ENCODE measurements around the gene LHCGR.
A peak's percentile ranks its signal among the peaks of the same experiment; 100 is the strongest.

Gene LHCGR

DNA sequence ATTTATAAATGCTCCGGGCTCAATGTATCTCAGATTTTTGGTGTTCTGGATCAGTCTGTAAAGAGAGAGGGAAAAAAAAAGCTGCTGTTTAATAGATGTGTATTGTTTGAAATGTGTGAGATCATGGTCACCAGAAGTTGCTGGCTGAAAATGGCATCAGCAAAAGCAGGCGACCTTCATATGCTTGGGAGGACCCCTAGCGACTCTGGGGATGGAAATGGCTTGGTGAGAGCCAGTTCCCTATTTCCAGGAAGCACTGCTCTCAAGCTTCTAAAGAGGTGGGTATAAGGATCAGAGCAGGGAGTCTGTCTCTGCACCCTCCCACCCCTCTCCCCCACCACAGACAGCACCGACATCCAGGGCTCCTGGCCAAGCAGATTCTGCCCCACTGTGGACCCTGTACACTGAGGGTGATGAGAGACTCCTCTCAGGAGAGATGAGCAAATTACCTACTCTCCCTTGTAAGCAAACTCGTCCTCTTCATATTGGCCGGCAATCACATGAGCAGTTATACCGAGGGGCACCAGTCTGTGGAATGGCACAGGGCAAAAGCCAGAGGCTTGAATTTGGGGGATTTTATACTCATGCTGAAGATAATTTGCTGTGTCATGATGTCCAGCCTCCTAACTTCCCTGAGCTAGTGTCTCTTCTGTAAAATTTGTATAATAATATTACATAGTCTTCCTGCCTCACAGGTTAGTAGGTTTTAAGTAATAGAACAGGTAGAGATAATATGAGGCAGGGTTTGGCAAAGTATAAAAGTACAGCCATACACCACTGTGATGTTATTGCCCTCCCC, 29.6 kb downstream of the LHCGR start:
- Mint-ChIP-seq H3K9me3 (no peaks in the 10 kb centered on the region), H3K4me3 (no peak overlapping the region), H3K36me3 (no peaks in the 10 kb centered on the region), H3K27ac (no peak overlapping the region), H3K4me1 (no peaks in the 10 kb centered on the region)
- DNase-seq (ENCODE audit: low spot score in 2 of 2) (no peak), ATAC-seq (no peak)

DNA sequence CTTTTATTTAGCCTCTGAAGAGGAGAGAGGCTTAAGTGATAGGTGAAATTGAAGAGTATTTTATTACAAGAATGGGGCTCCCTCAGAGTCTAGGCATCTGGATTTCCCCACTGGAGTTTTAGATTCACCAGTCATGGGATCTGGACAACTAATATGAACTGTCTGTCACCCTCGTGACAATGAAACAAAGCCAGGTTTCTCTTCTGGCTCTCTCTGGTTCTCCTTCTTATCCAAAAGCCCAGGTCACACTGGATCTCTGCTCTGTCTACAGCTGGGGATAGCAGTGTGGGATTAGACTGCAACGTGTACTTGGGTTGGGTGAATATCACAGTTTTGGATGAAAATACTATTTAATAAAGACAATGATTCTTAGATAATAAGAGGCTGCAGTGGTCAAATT, 31.2 kb downstream of the LHCGR start:
- ATAC-seq (no peak), DNase-seq (ENCODE audit: low spot score in 2 of 2) (no peak)
- Mint-ChIP-seq H3K4me3 (no peak overlapping the region), H3K36me3 (no peaks in the 10 kb centered on the region), H3K4me1 (no peaks in the 10 kb centered on the region), H3K9me3 (peaks cover 2% of the 10 kb centered on the region), H3K27ac (no peak overlapping the region)

DNA sequence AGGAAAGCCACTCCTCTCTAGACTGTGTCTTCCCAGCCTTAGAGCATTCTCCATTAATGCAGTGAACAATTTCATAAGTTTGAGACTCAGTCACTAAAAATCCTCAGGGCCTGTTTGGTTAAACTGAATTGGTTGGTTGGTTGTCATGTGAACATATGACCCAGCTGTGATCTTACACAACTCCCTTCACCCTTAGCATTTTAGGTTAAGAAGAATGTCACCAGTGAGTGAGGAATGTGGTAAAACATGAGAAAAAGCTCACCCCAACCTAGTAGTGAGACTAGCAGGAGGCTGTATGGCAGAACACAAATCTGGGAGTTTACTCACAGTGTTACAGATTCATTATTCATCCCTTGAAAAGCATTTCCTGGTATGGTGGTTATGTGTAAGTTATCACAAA, 32.4 kb downstream of the LHCGR start:
- H3K36me3 Mint-ChIP-seq = no peaks in the 10 kb centered on the region
- no peak overlapping the region for H3K4me3 Mint-ChIP-seq
- DNase-seq (ENCODE audit: low spot score in 2 of 2) = no peak
- H3K9me3 Mint-ChIP-seq = peaks cover 2% of the 10 kb centered on the region
- peak; percentile 42 for ATAC-seq
- H3K27ac Mint-ChIP-seq = no peak overlapping the region
- no peaks in the 10 kb centered on the region for H3K4me1 Mint-ChIP-seq

DNA sequence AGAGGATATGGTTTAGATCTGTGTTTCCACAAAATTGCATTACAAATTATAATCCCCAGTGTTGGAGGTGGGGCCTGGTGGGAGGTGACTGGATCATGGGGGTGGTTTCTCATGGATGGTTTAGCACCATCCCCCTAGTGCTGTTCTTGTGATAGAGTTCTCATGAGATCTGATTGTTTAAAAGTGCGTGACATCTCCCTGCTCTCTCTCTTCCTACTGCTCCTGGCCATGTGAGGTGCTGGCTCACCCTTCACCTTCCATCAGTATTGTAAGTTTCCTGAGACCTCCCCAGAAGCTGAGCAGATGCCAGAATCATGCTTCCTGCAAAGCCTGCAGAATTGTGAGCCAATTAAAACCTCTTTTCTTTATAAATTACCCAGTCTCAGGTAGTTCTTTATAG, 33.1 kb downstream of the LHCGR start:
- H3K36me3 Mint-ChIP-seq = no peaks in the 10 kb centered on the region
- no peak overlapping the region for H3K4me3 Mint-ChIP-seq
- ATAC-seq = no peak
- no peak for DNase-seq (ENCODE audit: low spot score in 2 of 2)
- no peak overlapping the region for H3K27ac Mint-ChIP-seq
- H3K9me3 Mint-ChIP-seq = peaks cover 2% of the 10 kb centered on the region
- H3K4me1 Mint-ChIP-seq = no peaks in the 10 kb centered on the region

DNA sequence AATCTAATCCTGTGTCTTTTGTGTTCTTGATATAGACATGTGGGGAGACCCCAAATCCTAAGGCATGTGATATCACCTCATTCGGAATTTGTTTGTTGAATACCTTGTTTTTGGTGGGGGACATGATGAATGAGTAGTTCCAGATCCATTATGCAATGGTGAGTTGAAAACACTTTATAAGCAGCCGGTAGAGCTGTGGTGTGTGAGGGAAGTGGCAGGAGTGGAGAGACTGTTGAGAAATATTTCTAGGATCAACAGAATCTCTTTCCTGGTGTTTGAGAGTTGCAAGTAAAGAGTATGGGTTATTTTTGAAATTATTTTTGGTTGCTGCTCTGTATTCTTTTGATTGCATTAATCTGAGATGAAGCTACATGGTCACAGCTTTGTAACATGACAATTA, 34.4 kb downstream of the LHCGR start:
- DNase-seq (ENCODE audit: low spot score in 2 of 2) (no peak), ATAC-seq (no peak)
- H3K4me3 Mint-ChIP-seq = no peak overlapping the region
- H3K36me3 Mint-ChIP-seq = no peaks in the 10 kb centered on the region
- no peaks in the 10 kb centered on the region for H3K4me1 Mint-ChIP-seq
- H3K9me3 Mint-ChIP-seq = peaks cover 2% of the 10 kb centered on the region
- no peak overlapping the region for H3K27ac Mint-ChIP-seq

DNA sequence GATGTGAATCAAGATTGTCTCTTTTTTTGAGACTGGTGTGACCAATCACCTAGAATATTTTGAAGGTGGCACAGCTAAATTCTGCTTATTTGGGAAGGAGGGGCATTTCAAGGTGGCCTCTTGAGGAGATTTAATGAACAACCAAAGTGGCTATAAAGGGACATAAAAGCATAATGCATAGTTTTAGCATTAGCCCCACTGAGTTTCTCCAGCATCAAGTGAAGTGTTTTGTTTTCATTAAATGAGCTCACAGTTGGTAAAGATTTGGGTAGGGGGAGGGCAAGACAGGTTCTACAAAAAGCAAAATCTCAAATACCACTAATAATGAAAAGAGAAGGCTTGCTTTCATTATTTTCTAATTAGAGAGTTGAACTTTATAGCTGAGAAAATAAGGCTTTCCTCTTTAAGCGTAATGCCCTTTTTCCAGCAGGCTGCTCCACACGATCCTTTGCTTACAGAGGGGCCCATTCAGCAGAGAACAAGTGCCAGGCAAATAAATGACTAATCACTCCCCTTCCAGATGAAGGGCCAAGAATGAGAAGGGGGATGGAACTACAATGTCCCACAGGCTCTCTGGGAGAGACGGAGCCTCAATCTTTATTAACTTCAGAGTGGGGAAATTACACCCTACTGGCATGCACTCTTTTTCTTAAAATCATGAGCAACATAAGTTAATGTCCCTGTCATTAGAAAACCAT, 35.9 kb downstream of the LHCGR start:
- Mint-ChIP-seq H3K4me1 (no peaks in the 10 kb centered on the region), H3K36me3 (no peaks in the 10 kb centered on the region), H3K9me3 (peaks cover 2% of the 10 kb centered on the region), H3K27ac (no peak overlapping the region), H3K4me3 (no peak overlapping the region)
- ATAC-seq = no peak
- DNase-seq (ENCODE audit: low spot score in 2 of 2) = no peak

DNA sequence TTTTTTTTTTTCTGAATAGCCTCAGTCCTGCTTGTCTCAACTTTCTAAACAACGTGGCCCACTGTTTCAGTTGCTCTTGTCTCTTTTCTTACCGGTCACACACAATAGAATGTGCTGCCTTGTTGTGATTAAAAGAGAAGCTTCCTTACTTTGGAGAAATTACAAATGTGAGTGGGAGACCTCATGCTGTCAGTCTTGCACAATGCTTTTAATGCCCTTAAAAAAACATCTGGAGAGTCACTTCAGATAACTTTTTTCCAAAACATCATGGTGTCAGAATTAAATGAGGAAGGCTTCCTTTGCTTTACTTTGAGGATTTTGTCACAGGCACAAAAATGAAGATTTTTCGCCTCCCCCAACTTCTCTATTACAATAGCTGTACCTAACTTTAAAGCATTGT, 37.7 kb downstream of the LHCGR start:
- no peak for ATAC-seq
- DNase-seq (ENCODE audit: low spot score in 2 of 2) = no peak

DNA sequence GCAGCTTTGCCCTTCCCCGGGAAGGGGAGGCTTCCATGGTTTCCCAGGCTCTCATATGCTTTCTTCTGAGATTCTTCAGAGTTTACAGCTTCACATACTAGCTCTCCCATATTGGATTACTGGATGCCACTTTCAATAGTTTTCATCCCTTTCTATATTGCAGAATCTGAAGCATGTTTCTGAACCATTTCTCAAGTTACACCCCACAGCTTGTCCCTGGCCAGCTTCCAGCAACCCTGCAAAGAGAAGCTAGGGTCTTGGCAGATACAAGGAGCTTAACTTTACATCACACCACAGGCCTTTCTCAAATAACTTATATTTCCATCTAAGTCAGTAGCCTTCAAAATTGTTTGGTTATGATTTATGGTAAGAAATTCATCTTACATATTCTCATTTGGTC, 39.6 kb downstream of the LHCGR start:
- H3K36me3 Mint-ChIP-seq = no peaks in the 10 kb centered on the region
- H3K4me3 Mint-ChIP-seq = no peak overlapping the region
- DNase-seq (ENCODE audit: low spot score in 2 of 2) (no peak), ATAC-seq (no peak)
- H3K9me3 Mint-ChIP-seq = peaks cover 2% of the 10 kb centered on the region
- no peak overlapping the region for H3K27ac Mint-ChIP-seq
- H3K4me1 Mint-ChIP-seq = no peaks in the 10 kb centered on the region

More for the DNA sequence above, 37.7 kb downstream of the LHCGR start:
- Mint-ChIP-seq H3K4me1 (no peaks in the 10 kb centered on the region), H3K4me3 (no peak overlapping the region), H3K36me3 (no peaks in the 10 kb centered on the region), H3K9me3 (peaks cover 2% of the 10 kb centered on the region), H3K27ac (no peak overlapping the region)

DNA sequence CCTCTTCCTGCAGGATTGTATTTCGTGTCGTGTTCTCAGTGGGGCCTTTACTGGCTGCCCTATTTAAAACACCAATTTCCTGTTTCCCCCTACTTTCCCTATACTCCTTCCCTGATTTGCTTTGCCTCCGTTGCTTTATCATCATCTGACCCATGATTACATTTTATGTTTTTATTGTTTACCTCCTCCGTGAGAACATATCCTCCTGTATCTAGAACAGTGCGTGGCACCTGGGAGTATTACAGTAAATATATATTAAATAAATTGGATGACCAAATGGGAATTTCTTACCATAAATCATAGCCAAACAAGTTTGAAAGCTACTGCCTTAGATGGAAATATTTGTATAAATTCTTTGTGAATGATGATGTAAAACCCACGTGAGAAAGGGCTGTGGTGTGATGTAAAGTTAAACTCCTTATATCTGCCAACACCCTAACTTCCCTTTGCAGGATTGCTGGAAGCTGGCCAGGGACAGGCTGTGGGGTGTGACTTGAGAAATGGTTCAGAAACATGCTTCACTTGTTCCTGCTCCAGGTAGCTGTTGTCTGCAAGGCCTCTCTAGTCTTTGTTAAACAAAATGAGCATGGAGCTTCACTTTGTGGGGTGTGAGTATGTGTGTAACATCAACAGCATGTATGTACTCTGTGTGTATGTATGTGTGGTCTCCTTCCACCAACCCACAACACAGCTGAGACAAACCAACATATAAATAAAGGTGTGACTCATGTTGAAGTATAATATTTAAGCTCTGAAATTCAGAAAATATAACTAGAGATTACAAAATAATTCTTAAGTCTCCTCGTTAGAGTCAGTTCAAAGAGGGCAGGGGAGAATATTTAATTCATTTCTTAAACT, 40.3 kb downstream of the LHCGR start:
- no peaks in the 10 kb centered on the region for H3K4me1 Mint-ChIP-seq
- DNase-seq (ENCODE audit: low spot score in 2 of 2) (no peak), ATAC-seq (no peak)
- no peaks in the 10 kb centered on the region for H3K36me3 Mint-ChIP-seq
- H3K4me3 Mint-ChIP-seq = no peak overlapping the region
- H3K27ac Mint-ChIP-seq = no peak overlapping the region
- no peaks in the 10 kb centered on the region for H3K9me3 Mint-ChIP-seq

DNA sequence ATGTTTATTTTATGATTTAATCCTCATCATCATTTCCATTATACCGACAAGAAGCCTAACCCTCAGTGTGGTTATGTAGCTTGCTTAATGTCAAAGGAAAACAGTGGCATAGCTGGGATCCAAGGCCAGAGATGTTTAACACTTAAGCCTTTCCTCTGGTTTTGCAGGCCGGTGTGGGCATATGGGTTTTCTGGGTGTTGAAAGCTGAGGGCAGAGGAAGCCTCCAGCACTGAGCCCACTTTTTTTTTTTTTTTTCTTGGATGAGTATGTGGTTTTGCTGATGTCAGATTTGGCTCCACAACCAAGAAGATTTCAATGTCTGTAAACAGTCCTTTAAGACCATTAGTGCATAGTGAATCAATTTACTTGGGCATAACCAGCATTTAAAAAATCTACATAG, 41.3 kb downstream of the LHCGR start:
- Mint-ChIP-seq H3K36me3 (no peaks in the 10 kb centered on the region), H3K9me3 (no peaks in the 10 kb centered on the region)
- DNase-seq (ENCODE audit: low spot score in 2 of 2) = no peak

DNA sequence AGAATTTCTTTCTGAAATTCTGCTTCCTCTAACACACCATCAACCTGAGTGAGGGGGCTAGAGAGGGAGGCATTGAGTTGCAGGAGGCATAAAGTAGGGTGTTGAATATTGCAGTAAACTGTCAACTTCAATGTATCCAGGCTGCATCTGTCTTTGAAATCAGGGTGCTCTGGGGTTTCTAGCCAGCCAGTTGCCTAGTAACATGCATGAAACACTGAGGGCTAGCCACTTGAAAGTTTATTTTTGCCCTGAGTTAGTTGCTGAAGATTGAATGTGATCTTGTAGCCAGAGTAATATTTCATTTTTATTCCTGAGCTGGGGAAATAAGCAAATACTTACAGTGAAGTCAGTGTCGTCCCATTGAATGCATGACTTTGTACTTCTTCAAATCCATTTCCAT, 41.9 kb downstream of the LHCGR start:
- H3K27ac Mint-ChIP-seq = no peak overlapping the region

More for the DNA sequence above, 41.3 kb downstream of the LHCGR start:
- Mint-ChIP-seq H3K27ac (no peak overlapping the region), H3K4me3 (no peak overlapping the region), H3K4me1 (no peaks in the 10 kb centered on the region)
- no peak for ATAC-seq

DNA sequence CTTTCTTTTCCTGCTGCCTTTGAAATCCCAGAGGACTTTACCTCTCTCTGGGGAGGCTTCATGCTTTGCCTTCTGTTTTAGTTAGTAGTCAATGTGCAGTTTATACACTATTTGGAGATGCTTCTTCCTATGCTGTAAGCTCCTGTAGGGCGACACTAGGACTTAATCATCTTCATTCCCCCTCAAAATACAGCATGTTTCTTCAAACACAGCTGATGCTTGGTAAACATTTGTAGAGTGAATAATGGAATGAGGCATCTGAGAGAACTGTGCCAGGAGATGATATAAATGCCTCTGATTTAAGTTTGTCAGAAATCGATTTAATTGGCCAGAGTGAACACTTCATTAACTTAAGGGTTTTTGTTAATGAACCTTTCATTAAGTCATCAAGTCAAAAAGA, 43.4 kb downstream of the LHCGR start:
- ATAC-seq = no peak
- H3K4me3 Mint-ChIP-seq = no peak overlapping the region
- DNase-seq (ENCODE audit: low spot score in 2 of 2) = no peak
- no peaks in the 10 kb centered on the region for H3K36me3 Mint-ChIP-seq
- H3K9me3 Mint-ChIP-seq = no peaks in the 10 kb centered on the region
- H3K27ac Mint-ChIP-seq = no peak overlapping the region
- H3K4me1 Mint-ChIP-seq = no peaks in the 10 kb centered on the region

More for the DNA sequence above, 41.9 kb downstream of the LHCGR start:
- DNase-seq (ENCODE audit: low spot score in 2 of 2) (no peak), ATAC-seq (no peak)
- no peaks in the 10 kb centered on the region for H3K36me3 Mint-ChIP-seq
- H3K4me3 Mint-ChIP-seq = no peak overlapping the region
- no peaks in the 10 kb centered on the region for H3K4me1 Mint-ChIP-seq
- no peaks in the 10 kb centered on the region for H3K9me3 Mint-ChIP-seq

DNA sequence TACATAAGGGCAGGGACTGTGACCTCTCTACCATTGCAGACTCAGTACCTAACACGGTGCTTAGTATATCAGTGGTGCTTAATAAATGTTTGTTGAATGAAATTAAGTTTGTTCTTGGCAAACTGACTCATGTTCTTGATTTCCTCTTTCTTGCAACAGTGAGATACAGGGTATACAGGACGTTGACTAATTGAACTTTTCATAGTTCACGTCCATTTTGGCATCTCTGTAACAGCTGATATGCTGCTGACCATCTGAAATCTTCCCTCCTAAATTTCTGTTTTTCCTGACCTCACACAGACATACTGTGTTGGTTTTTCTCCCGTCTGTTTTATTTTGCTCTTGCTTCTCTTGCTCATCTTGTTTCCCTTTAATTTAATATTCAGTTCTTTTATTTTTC, 44.2 kb downstream of the LHCGR start:
- no peak for ATAC-seq
- Mint-ChIP-seq H3K9me3 (no peaks in the 10 kb centered on the region), H3K4me3 (no peak overlapping the region), H3K27ac (no peak overlapping the region), H3K36me3 (no peaks in the 10 kb centered on the region), H3K4me1 (no peaks in the 10 kb centered on the region)
- DNase-seq (ENCODE audit: low spot score in 2 of 2) = no peak

DNA sequence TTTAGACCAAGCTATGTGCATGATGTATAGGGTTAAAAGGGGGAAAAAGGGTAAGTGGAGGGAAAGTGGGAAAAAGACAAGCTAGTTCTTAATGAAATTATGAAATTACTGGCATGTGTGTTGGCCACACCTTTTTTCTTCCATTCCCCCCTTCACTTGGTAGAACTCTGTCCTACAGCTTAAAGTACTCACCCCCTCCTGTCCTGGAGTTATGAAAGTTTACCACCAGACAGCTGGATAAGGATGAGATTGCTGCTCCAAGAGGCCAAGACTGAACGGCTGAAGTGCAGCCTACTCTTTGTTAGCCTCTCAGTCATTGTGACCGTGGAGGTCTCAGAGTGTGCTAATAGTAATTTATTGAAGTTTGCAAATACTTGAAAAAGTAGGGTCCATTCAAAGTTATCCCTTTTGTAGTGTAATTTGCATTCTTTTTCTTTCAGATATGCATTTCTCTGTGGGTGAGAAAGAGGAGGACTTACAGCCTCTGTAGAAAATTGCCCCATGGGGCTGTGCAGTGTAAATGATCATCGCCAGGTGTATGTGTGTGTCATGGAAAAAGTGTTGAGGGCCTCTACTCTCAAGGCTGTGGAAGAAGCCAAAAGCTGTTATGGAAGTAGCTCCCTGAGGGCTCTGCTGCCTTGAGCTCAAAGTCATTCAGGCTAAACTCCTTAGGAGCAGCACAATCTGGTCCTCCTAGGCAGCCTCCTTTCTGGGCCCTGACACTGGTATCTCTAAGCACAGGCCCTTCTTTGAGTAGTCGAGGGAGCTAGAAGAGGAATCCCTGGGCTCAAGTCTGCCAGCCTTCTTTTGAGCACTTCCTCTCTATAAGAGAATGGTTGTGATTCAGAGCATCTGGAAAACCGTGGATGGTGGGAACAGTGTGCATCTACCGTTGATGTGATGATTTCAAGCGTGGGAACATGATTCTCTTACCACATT, 46.2 kb downstream of the LHCGR start:
- no peak overlapping the region for H3K4me3 Mint-ChIP-seq
- H3K9me3 Mint-ChIP-seq = peaks cover 2% of the 10 kb centered on the region
- no peaks in the 10 kb centered on the region for H3K36me3 Mint-ChIP-seq
- H3K27ac Mint-ChIP-seq = no peak overlapping the region
- ATAC-seq (no peak), DNase-seq (ENCODE audit: low spot score in 2 of 2) (no peak)
- H3K4me1 Mint-ChIP-seq = no peaks in the 10 kb centered on the region

DNA sequence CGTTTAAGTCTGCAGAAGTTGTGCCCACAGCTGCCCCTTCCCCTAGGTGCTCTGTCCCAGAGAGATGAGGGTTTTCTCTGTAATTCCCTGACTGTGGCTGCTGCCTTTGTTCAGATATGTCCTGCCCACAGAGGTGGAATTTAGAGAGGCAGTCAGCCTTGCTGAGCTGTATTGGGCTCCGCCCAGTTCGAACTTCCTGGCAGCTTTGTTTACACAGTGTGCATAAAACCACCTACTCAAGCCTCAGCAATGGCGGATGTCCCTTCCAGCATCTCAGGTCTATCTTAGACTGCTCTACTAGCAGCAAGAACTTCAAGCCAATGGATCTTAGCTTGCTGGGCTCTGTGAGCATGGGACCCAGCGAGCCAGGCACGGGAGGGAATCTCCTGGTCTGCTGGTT, 48.1 kb downstream of the LHCGR start:
- ATAC-seq = no peak
- H3K27ac Mint-ChIP-seq = no peak overlapping the region
- no peak overlapping the region for H3K4me3 Mint-ChIP-seq
- no peak for DNase-seq (ENCODE audit: low spot score in 2 of 2)
- no peaks in the 10 kb centered on the region for H3K36me3 Mint-ChIP-seq
- H3K9me3 Mint-ChIP-seq = peaks cover 2% of the 10 kb centered on the region
- no peaks in the 10 kb centered on the region for H3K4me1 Mint-ChIP-seq

Measured in stimulated activated effector memory CD8-positive, alpha-beta T cell treated with anti-CD3 and anti-CD28 coated beads, Interleukin-12 subunit alpha, Interleukin-12 subunit beta, amount 100 ng/mL, for 72 hours (primary cell).